DND-41 (cell line): ENCODE data around the gene EXOC1.

Source experiments
- ATAC-seq: fragments of 200-7000 bp; cut with Tn5 transposase; 3 replicates; pipeline ENCODE4 v1.9.1; 2021; ENCODE audit warnings: low read depth; ENCODE audit not compliant: insufficient read depth
- DNase-seq: peaks from one replicate; pipeline ENCODE4 v3.0.0-alpha.2; 2020
- H2AFZ ChIP-seq: 2 replicates; pipeline ENCODE4 v1.6.0; 2012; ENCODE audit warnings: low read depth, low read length
- H3K27ac ChIP-seq: 2 replicates; pipeline ENCODE4 v1.5.1; 2012; ENCODE audit warnings: low read length, inconsistent platforms
- H3K27me3 ChIP-seq: fragments of 200-600 bp; sonication (generic); 2 replicates; pipeline ENCODE4 v1.6.0; 2012; ENCODE audit warnings: low read length, mild to moderate bottlenecking, inconsistent platforms; ENCODE audit not compliant: insufficient read depth, poor library complexity
- H3K36me3 ChIP-seq: 2 replicates; pipeline ENCODE4 v1.5.1; 2012; ENCODE audit warnings: low read length, inconsistent platforms; ENCODE audit not compliant: insufficient read depth
- H3K4me1 ChIP-seq: 2 replicates; pipeline ENCODE4 v1.5.1; 2012; ENCODE audit warnings: mild to moderate bottlenecking, low read length; ENCODE audit not compliant: insufficient read depth
- H3K4me2 ChIP-seq: 2 replicates; pipeline ENCODE4 v1.6.0; 2012; ENCODE audit warnings: mild to moderate bottlenecking, moderate library complexity, low read length, inconsistent platforms; ENCODE audit not compliant: insufficient read depth
- H3K4me3 ChIP-seq, 2 experiments: fragments of 200-600 bp in 1 of 2; shearing (Covaris generic) in 1 of 2; 2 replicates each; pipeline ENCODE4 v1.5.1; 2012 to 2016; ENCODE audit warnings: inconsistent platforms in 2 of 2, low read length in 2 of 2, mild to moderate bottlenecking in 2 of 2, low read depth in 1 of 2, moderate library complexity in 1 of 2
- H3K79me2 ChIP-seq: 2 replicates; pipeline ENCODE4 v1.6.0; 2012; ENCODE audit warnings: low read length, inconsistent platforms; ENCODE audit not compliant: insufficient read depth
- H3K9ac ChIP-seq: 2 replicates; pipeline ENCODE4 v1.6.0; 2012; ENCODE audit warnings: low read depth, mild to moderate bottlenecking, inconsistent platforms, low read length, moderate library complexity
- H3K9me3 ChIP-seq: 2 replicates; pipeline ENCODE4 v1.5.1; 2012; ENCODE audit warnings: low read length, moderate library complexity, mild to moderate bottlenecking, inconsistent platforms; ENCODE audit not compliant: insufficient read depth, severe bottlenecking
- H4K20me1 ChIP-seq: 2 replicates; pipeline ENCODE4 v1.6.0; 2012; ENCODE audit warnings: low read length; ENCODE audit not compliant: insufficient read depth
- CTCF ChIP-seq: IDR thresholded peaks from 2 replicates; pipeline ENCODE4 v1.5.1; 2012; ENCODE audit warnings: borderline replicate concordance, low read length, moderate library complexity, mild to moderate bottlenecking; ENCODE audit not compliant: poor library complexity, severe bottlenecking; ENCODE audit errors: extremely low read depth
- EZH2 ChIP-seq: IDR thresholded peaks from 3 replicates; pipeline ENCODE4 v1.6.1; 2012; ENCODE audit warnings: borderline replicate concordance, low read depth, mild to moderate bottlenecking, moderate library complexity, low read length, inconsistent platforms; ENCODE audit not compliant: severe bottlenecking

The EXOC1 gene

DNA sequence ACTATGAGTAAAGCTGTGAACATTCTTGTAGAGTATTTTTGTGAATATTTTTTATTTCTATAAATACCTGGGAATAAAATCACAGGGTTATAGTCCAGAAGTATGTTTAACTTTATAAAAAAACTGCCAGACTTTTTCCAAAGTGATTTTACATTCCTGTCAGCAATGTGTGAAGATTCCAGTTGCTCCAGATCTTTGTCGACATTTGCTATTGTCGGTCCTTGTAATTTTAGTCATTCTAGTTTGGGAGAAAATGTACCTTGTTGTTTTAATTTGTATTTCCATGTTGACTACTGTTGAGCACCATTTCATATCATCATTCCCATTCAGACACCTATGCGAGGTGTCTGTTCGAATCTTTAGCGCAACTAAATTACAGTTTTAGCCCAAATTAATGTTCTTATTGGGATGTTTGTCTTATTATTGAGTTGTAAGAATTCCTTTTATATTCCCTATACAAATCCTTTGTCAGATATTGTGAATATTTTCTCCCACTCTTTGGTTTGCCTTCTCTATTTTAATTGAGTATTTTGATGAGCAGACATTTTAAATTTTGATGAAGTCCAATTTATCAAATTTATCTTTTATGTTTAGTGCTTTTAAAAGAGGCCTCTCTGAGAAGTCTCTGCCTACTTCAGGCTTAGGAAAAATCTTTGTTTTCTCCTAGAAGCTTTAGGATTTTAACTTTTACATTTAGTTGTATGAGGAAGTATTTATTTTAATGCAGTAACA is 97.9 kb downstream of the EXOC1 start:
- Histone ChIP-seq H3K9ac (no peak overlapping the region), H3K4me2 (peak overlapping the region; percentile 70), H3K79me2 (peaks cover 48% of the 10 kb centered on the region), H3K27ac (no peak overlapping the region), H3K9me3 (no peaks in the 10 kb centered on the region), H2AFZ (no peak overlapping the region), H3K36me3 (peaks cover 41% of the 10 kb centered on the region), H3K4me3 (no peak overlapping the region), H3K4me1 (peaks cover 39% of the 10 kb centered on the region), H4K20me1 (peaks cover 3% of the 10 kb centered on the region; the same call in 1 of the 2 replicates), H3K27me3 (no peaks in the 10 kb centered on the region)
- ATAC-seq (no peak), DNase-seq (no peak)
- TF ChIP-seq EZH2 (no peak), CTCF (no peak)
